Activated CD4-positive, alpha-beta memory T cell treated with anti-CD3 and anti-CD28 coated beads for 36 hours (primary cell): ENCODE measurements around the gene SPC25. TPM values are rescaled to one million over a fixed set of nuclear protein-coding genes. Genes with fewer than 3 reads are reported as not detected.

Experiments
- CTCF ChIA-PET: fragments of 350-600 bp; sonication (Branson Sonifier 250); formaldehyde crosslinking; loops from one replicate; lab custom pipeline; 2021; ENCODE audit warnings: antibody characterized with exemption, inconsistent platforms; lab: Charles Lee
- POLR2A ChIA-PET: fragments of 350-600 bp; sonication (Branson Sonifier 250); formaldehyde crosslinking; loops from one replicate; lab custom pipeline; 2021; ENCODE audit warnings: antibody characterized with exemption; lab: Charles Lee
- DNase-seq: peaks from one replicate; pipeline ENCODE4 v3.0.0-alpha.2; 2020
- H3K27ac Mint-ChIP-seq: one replicate; pipeline ENCODE4 v1.8.0; 2021; ENCODE audit warnings: mixed read lengths
- H3K27me3 Mint-ChIP-seq: one replicate; pipeline ENCODE4 v1.8.0; 2021; ENCODE audit warnings: mixed read lengths
- H3K36me3 Mint-ChIP-seq: one replicate; pipeline ENCODE4 v1.8.0; 2021; ENCODE audit warnings: mixed read lengths
- H3K4me1 Mint-ChIP-seq: one replicate; pipeline ENCODE4 v1.8.0; 2021; ENCODE audit warnings: low read depth, mixed read lengths
- H3K4me3 Mint-ChIP-seq: one replicate; pipeline ENCODE4 v1.8.0; 2021; ENCODE audit warnings: mild to moderate bottlenecking, mixed read lengths
- H3K9me3 Mint-ChIP-seq: one replicate; pipeline ENCODE4 v1.8.0; 2021; ENCODE audit warnings: mixed read lengths
- intact Hi-C: fragments of 100-400 bp; cut with micrococcal nuclease; formaldehyde crosslinking; loops from one replicate; pipeline ENCODE4 v1.15.1; 2023
- total RNA-seq, 2 experiments: library from RNA; stranded (reverse); gene quantifications; one replicate each; pipeline ENCODE4 v1.2.3, GENCODE V29; 2021

Gene SPC25
- total RNA-seq, 2 experiments from 2014 or later: 38.4 to 47.1 TPM

- ChIA-PET CTCF (no interaction called here), POLR2A (no interaction called here)
- Mint-ChIP-seq H3K4me3 (no peak overlapping the region), H3K36me3 (no peaks in the 10 kb centered on the region), H3K27ac (no peak overlapping the region), H3K9me3 (peaks cover 3% of the 10 kb centered on the region), H3K27me3 (no peaks in the 10 kb centered on the region), H3K4me1 (no peaks in the 10 kb centered on the region)
- no peak for DNase-seq
- intact Hi-C loops: no loop called here
These were observed 59.3 kb downstream of the SPC25 start for GRCh38 chr2:168830958-168831357.

GRCh38 chr2:168825126-168825525 is 65.1 kb downstream of the SPC25 start:
- H3K4me3 Mint-ChIP-seq: no peak overlapping the region
- H3K9me3 Mint-ChIP-seq: no peaks in the 10 kb centered on the region
- no peak for DNase-seq
- CTCF ChIA-PET: no interaction called here
- no peaks in the 10 kb centered on the region for H3K36me3 Mint-ChIP-seq
- no peaks in the 10 kb centered on the region for H3K27me3 Mint-ChIP-seq
- H3K4me1 Mint-ChIP-seq: no peaks in the 10 kb centered on the region
- POLR2A ChIA-PET: interaction anchor here (0.7 kb wide), 1 partner anchor 10 kb away, joined by 3 read pairs; no protein-coding TSS in a partner anchor
- intact Hi-C loops: no loop called here
- H3K27ac Mint-ChIP-seq: no peak overlapping the region

DNA sequence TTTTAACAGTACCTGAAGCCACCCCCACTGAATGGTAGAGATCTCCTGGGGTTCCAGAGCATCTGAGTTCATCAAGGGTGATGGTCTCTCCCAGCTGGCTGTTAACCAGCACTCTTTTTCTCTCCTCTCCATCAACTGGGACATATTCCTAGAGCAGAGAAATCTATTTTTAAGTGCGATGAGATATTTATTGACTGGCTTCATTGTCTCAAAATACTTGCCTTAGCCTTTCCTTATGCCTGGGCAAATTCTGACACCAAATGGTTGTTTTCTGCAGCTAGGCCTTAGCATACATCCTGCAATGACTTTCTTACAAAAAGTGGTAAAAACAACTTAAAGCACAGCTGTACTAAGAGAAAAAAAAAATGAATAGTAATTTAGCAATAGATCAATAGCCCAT is 68.2 kb downstream of the SPC25 start:
- Mint-ChIP-seq H3K4me1 (no peaks in the 10 kb centered on the region), H3K27ac (no peak overlapping the region), H3K27me3 (no peaks in the 10 kb centered on the region), H3K36me3 (no peaks in the 10 kb centered on the region), H3K4me3 (no peak overlapping the region), H3K9me3 (no peaks in the 10 kb centered on the region)
- no peak for DNase-seq
- intact Hi-C loops: no loop called here
- CTCF ChIA-PET: interaction anchor here (1.1 kb wide), 1 partner anchor 14 kb away, joined by 3 read pairs; no protein-coding TSS in a partner anchor
- POLR2A ChIA-PET: no interaction called here

DNA sequence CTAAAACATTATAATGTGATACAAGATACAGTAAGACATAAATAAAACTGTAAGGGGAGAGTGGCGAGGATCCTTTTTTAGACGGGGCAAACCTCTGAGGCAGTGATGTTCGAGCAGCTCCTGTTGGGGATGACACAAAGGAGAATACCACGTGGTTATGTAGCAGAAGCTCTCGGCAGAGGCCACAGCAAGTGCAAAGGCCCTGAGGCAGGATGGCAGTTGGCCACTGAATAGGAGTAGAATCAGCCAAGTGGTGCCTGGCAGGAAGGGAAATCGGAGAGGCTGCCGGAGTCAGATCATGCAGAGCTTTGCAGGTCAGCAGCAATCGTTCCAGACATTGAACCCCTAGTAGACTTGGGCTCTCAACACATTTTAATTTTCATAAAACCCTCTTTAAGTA is 68.7 kb downstream of the SPC25 start:
- Mint-ChIP-seq H3K27me3 (no peaks in the 10 kb centered on the region), H3K27ac (no peak overlapping the region), H3K4me3 (no peak overlapping the region), H3K4me1 (no peaks in the 10 kb centered on the region), H3K9me3 (no peaks in the 10 kb centered on the region), H3K36me3 (no peaks in the 10 kb centered on the region)
- POLR2A ChIA-PET: no interaction called here
- no peak for DNase-seq
- intact Hi-C loops: no loop called here
- CTCF ChIA-PET: no interaction called here

Other genes with a start within 250 kb of the SPC25 start
- gene NOSTRIN, start 87.8 kb downstream of the SPC25 start, total RNA-seq: not detected
- not detected for gene G6PC2, start 10.9 kb upstream of the SPC25 start, total RNA-seq
- not detected for gene ABCB11, start 140.9 kb upstream of the SPC25 start, total RNA-seq
- gene DHRS9, start 179.1 kb upstream of the SPC25 start, total RNA-seq: 1 to 10 TPM; 4.9 to 5.4 TPM